ENCODE results near the gene SFXN3. TPM values are rescaled to one million over a fixed set of nuclear protein-coding genes. Genes with fewer than 3 reads are reported as not detected.

SFXN3 gene
- total RNA-seq, 1 experiment from 2014 or later = 35.2 TPM

GRCh38 chr10:101053516-101053915, 22.5 kb downstream of the SFXN3 start:
- peaks cover 8% of the 10 kb centered on the region for H3K79me2 ChIP-seq (ENCODE audit: low read depth)
- H3K9me2 ChIP-seq (ENCODE audit: insufficient read depth) = no peaks in the 10 kb centered on the region
- H3K36me3 ChIP-seq (ENCODE audit: low read depth) = no peaks in the 10 kb centered on the region
- no peak overlapping the region for H3K4me2 ChIP-seq
- no peaks in the 10 kb centered on the region for H3K27me3 ChIP-seq (ENCODE audit: insufficient read depth, low read depth)
- H4K20me1 ChIP-seq (ENCODE audit: insufficient read depth) = no peaks in the 10 kb centered on the region
- intact Hi-C loops (cut with micrococcal nuclease; ENCODE audit: unreplicated experiment) = no loop called here
- no peak overlapping the region for H3K27ac ChIP-seq
- DNase-seq = no peak
- H2AFZ ChIP-seq = no peak overlapping the region
- no TSS peak for BruUV-seq (replicated peaks)
- TF ChIP-seq EZH2 (IDR thresholded peaks at IDR 0.05; ENCODE audit: low read depth) (no peak), CTCF (conservative IDR thresholded peaks at IDR 0.05) (no peak)
- H3K4me3 ChIP-seq = no peak overlapping the region
- peaks cover 5% of the 10 kb centered on the region; the same call in 1 of the 2 replicates for H3K4me1 ChIP-seq (replicated peaks; ENCODE audit: insufficient read depth)
- H3K9me3 ChIP-seq (ENCODE audit: insufficient read depth, low read depth) = no peaks in the 10 kb centered on the region
- CTCF ChIA-PET = no interaction called here
- POLR2A ChIA-PET (ENCODE audit: unreplicated experiment) = no interaction called here
- no peaks in the 10 kb centered on the region; the same call in 1 of the 2 replicates for H3F3A ChIP-seq (ENCODE audit: insufficient read depth, low read depth)

GRCh38 chr10:101054351-101054750, 23.3 kb downstream of the SFXN3 start:
- Histone ChIP-seq H3K27ac (no peak overlapping the region), H2AFZ (no peak overlapping the region), H3K4me2 (no peak overlapping the region), H3K9me2 (ENCODE audit: insufficient read depth) (no peaks in the 10 kb centered on the region), H3K4me1 (replicated peaks; ENCODE audit: insufficient read depth) (peaks cover 10% of the 10 kb centered on the region), H3F3A (ENCODE audit: insufficient read depth, low read depth) (no peaks in the 10 kb centered on the region; the same call in 1 of the 2 replicates), H3K79me2 (ENCODE audit: low read depth) (peaks cover 15% of the 10 kb centered on the region), H3K36me3 (ENCODE audit: low read depth) (no peaks in the 10 kb centered on the region), H4K20me1 (ENCODE audit: insufficient read depth) (no peaks in the 10 kb centered on the region), H3K9me3 (ENCODE audit: insufficient read depth, low read depth) (no peaks in the 10 kb centered on the region), H3K4me3 (no peak overlapping the region), H3K27me3 (ENCODE audit: insufficient read depth, low read depth) (no peaks in the 10 kb centered on the region)
- intact Hi-C loops (cut with micrococcal nuclease; ENCODE audit: unreplicated experiment) = no loop called here
- POLR2A ChIA-PET (ENCODE audit: unreplicated experiment) = no interaction called here
- DNase-seq = no peak
- BruUV-seq (replicated peaks) = no TSS peak
- CTCF ChIA-PET = no interaction called here
- TF ChIP-seq EZH2 (IDR thresholded peaks at IDR 0.05; ENCODE audit: low read depth) (no peak), CTCF (conservative IDR thresholded peaks at IDR 0.05) (no peak)

GRCh38 chr10:101054876-101055275, 23.8 kb downstream of the SFXN3 start:
- TF ChIP-seq EZH2 (IDR thresholded peaks at IDR 0.05; ENCODE audit: low read depth) = no peak
- no peak for TF ChIP-seq CTCF (conservative IDR thresholded peaks at IDR 0.05)
- no TSS peak for BruUV-seq (replicated peaks)
- ChIA-PET CTCF (no interaction called here), POLR2A (ENCODE audit: unreplicated experiment) (no interaction called here)
- H3F3A ChIP-seq (ENCODE audit: insufficient read depth, low read depth) = no peaks in the 10 kb centered on the region; the same call in 1 of the 2 replicates
- H3K27ac ChIP-seq = no peak overlapping the region
- no peak for DNase-seq
- intact Hi-C loops (cut with micrococcal nuclease; ENCODE audit: unreplicated experiment) = no loop called here
- no peaks in the 10 kb centered on the region for H3K36me3 ChIP-seq (ENCODE audit: low read depth)
- no peaks in the 10 kb centered on the region for H3K9me3 ChIP-seq (ENCODE audit: insufficient read depth, low read depth)
- peaks cover 14% of the 10 kb centered on the region for H3K4me1 ChIP-seq (replicated peaks; ENCODE audit: insufficient read depth)
- H4K20me1 ChIP-seq (ENCODE audit: insufficient read depth) = no peaks in the 10 kb centered on the region
- no peak overlapping the region for H3K4me2 ChIP-seq
- H3K4me3 ChIP-seq = no peak overlapping the region
- H2AFZ ChIP-seq = no peak overlapping the region
- no peaks in the 10 kb centered on the region for H3K27me3 ChIP-seq (ENCODE audit: insufficient read depth, low read depth)
- no peaks in the 10 kb centered on the region for H3K9me2 ChIP-seq (ENCODE audit: insufficient read depth)
- H3K79me2 ChIP-seq (ENCODE audit: low read depth) = peaks cover 20% of the 10 kb centered on the region

Measured in PC-9 (cell line).